ENCODE results near the gene NSF.
"Not testable (repeated sequence)": the region's sequence is repeated elsewhere in the genome, so short reads cannot be mapped to it uniquely, and the experiment has no call there.

Gene NSF

GRCh38 chr17:46611304-46611703 lies 20.8 kb downstream of the NSF start:
- H3K9me3 Mint-ChIP-seq; H3K27me3 Mint-ChIP-seq; DNase-seq; H3K4me3 Mint-ChIP-seq; H3K36me3 Mint-ChIP-seq (ENCODE audit: low read depth); H3K4me1 Mint-ChIP-seq (ENCODE audit: low read depth); H3K27ac Mint-ChIP-seq: not testable (repeated sequence)

GRCh38 chr17:46613876-46614275 lies 23.4 kb downstream of the NSF start:
- H3K36me3 Mint-ChIP-seq (ENCODE audit: low read depth), result not testable (repeated sequence)

GRCh38 chr17:46617121-46617520 lies 26.7 kb downstream of the NSF start:
- not testable (repeated sequence) for H3K27ac Mint-ChIP-seq; H3K9me3 Mint-ChIP-seq; H3K4me1 Mint-ChIP-seq (ENCODE audit: low read depth); H3K4me3 Mint-ChIP-seq; H3K36me3 Mint-ChIP-seq (ENCODE audit: low read depth); DNase-seq; H3K27me3 Mint-ChIP-seq

More at GRCh38 chr17:46613876-46614275, 23.4 kb downstream of the NSF start:
- DNase-seq; H3K9me3 Mint-ChIP-seq; H3K4me1 Mint-ChIP-seq (ENCODE audit: low read depth); H3K4me3 Mint-ChIP-seq; H3K27me3 Mint-ChIP-seq; H3K27ac Mint-ChIP-seq: not testable (repeated sequence)

- H3K36me3 Mint-ChIP-seq (ENCODE audit: low read depth); H3K4me3 Mint-ChIP-seq; DNase-seq; H3K4me1 Mint-ChIP-seq (ENCODE audit: low read depth); H3K27me3 Mint-ChIP-seq; H3K27ac Mint-ChIP-seq; H3K9me3 Mint-ChIP-seq: not testable (repeated sequence)
Measured at GRCh38 chr17:46618975-46619374, 28.5 kb downstream of the NSF start.

- not testable (repeated sequence) for H3K9me3 Mint-ChIP-seq; H3K27me3 Mint-ChIP-seq; H3K36me3 Mint-ChIP-seq (ENCODE audit: low read depth); H3K27ac Mint-ChIP-seq; H3K4me3 Mint-ChIP-seq; DNase-seq; H3K4me1 Mint-ChIP-seq (ENCODE audit: low read depth)
Measured at GRCh38 chr17:46623790-46624189, 33.3 kb downstream of the NSF start.

GRCh38 chr17:46624726-46625125 lies 34.3 kb downstream of the NSF start:
- not testable (repeated sequence) for H3K9me3 Mint-ChIP-seq, DNase-seq

GRCh38 chr17:46627452-46627851 lies 37.0 kb downstream of the NSF start:
- not testable (repeated sequence) for H3K4me1 Mint-ChIP-seq (ENCODE audit: low read depth); H3K27ac Mint-ChIP-seq; H3K4me3 Mint-ChIP-seq; H3K27me3 Mint-ChIP-seq; DNase-seq; H3K9me3 Mint-ChIP-seq; H3K36me3 Mint-ChIP-seq (ENCODE audit: low read depth)

More at GRCh38 chr17:46624726-46625125, 34.3 kb downstream of the NSF start:
- H3K36me3 Mint-ChIP-seq (ENCODE audit: low read depth); H3K27me3 Mint-ChIP-seq; H3K4me3 Mint-ChIP-seq; H3K27ac Mint-ChIP-seq; H3K4me1 Mint-ChIP-seq (ENCODE audit: low read depth): not testable (repeated sequence)

GRCh38 chr17:46628753-46629436 lies 38.4 kb downstream of the NSF start:
- H3K4me3 Mint-ChIP-seq; DNase-seq; H3K4me1 Mint-ChIP-seq (ENCODE audit: low read depth); H3K9me3 Mint-ChIP-seq; H3K27ac Mint-ChIP-seq; H3K27me3 Mint-ChIP-seq; H3K36me3 Mint-ChIP-seq (ENCODE audit: low read depth): not testable (repeated sequence)

- not testable (repeated sequence) for H3K27ac Mint-ChIP-seq; H3K9me3 Mint-ChIP-seq; H3K4me3 Mint-ChIP-seq; H3K4me1 Mint-ChIP-seq (ENCODE audit: low read depth); DNase-seq; H3K36me3 Mint-ChIP-seq (ENCODE audit: low read depth); H3K27me3 Mint-ChIP-seq
Measured at GRCh38 chr17:46632146-46632545, 41.7 kb downstream of the NSF start.

GRCh38 chr17:46634844-46635243 lies 44.4 kb downstream of the NSF start:
- DNase-seq; H3K9me3 Mint-ChIP-seq; H3K27ac Mint-ChIP-seq; H3K27me3 Mint-ChIP-seq; H3K36me3 Mint-ChIP-seq (ENCODE audit: low read depth); H3K4me1 Mint-ChIP-seq (ENCODE audit: low read depth); H3K4me3 Mint-ChIP-seq: not testable (repeated sequence)

- H3K4me3 Mint-ChIP-seq; H3K27ac Mint-ChIP-seq; H3K36me3 Mint-ChIP-seq (ENCODE audit: low read depth); H3K9me3 Mint-ChIP-seq; H3K4me1 Mint-ChIP-seq (ENCODE audit: low read depth); H3K27me3 Mint-ChIP-seq; DNase-seq: not testable (repeated sequence)
Measured at GRCh38 chr17:46641861-46642656, 51.6 kb downstream of the NSF start.

- not testable (repeated sequence) for H3K36me3 Mint-ChIP-seq (ENCODE audit: low read depth); H3K4me1 Mint-ChIP-seq (ENCODE audit: low read depth); H3K9me3 Mint-ChIP-seq; H3K27ac Mint-ChIP-seq; H3K4me3 Mint-ChIP-seq; DNase-seq; H3K27me3 Mint-ChIP-seq
Measured at GRCh38 chr17:46647251-46647650, 56.8 kb downstream of the NSF start.

- H3K27ac Mint-ChIP-seq; H3K4me1 Mint-ChIP-seq (ENCODE audit: low read depth); H3K9me3 Mint-ChIP-seq; DNase-seq; H3K36me3 Mint-ChIP-seq (ENCODE audit: low read depth); H3K4me3 Mint-ChIP-seq; H3K27me3 Mint-ChIP-seq: not testable (repeated sequence)
Measured at GRCh38 chr17:46647688-46648278, 57.3 kb downstream of the NSF start.

GRCh38 chr17:46649246-46649645 lies 58.8 kb downstream of the NSF start:
- H3K9me3 Mint-ChIP-seq; H3K4me1 Mint-ChIP-seq (ENCODE audit: low read depth); DNase-seq; H3K27me3 Mint-ChIP-seq; H3K36me3 Mint-ChIP-seq (ENCODE audit: low read depth); H3K4me3 Mint-ChIP-seq; H3K27ac Mint-ChIP-seq: not testable (repeated sequence)

GRCh38 chr17:46652024-46652643 lies 61.7 kb downstream of the NSF start:
- not testable (repeated sequence) for H3K27me3 Mint-ChIP-seq; H3K36me3 Mint-ChIP-seq (ENCODE audit: low read depth); H3K9me3 Mint-ChIP-seq; H3K4me3 Mint-ChIP-seq; DNase-seq; H3K4me1 Mint-ChIP-seq (ENCODE audit: low read depth); H3K27ac Mint-ChIP-seq

Measured in activated T-cell treated with anti-CD3 and anti-CD28 coated beads, Interleukin-2, amount 50 U/mL, for 24 hours (primary cell).